SK-MEL-5 (cell line): ENCODE data around the gene PKP3. TPM values are rescaled to one million over a fixed set of nuclear protein-coding genes. Genes with fewer than 3 reads are reported as not detected.
"Not testable (repeated sequence)": the region's sequence is repeated elsewhere in the genome, so short reads cannot be mapped to it uniquely, and the experiment has no call there.

Experiments
- DNase-seq: peaks from one replicate; pipeline ENCODE4 v3.0.0-alpha.2; 2016; ENCODE audit warnings: low read depth, low spot score
- in situ Hi-C: cut with HindIII; loops from 2 replicates; pipeline ENCODE4 v1.10.0; 2016; ENCODE audit warnings: low sequenced_read_pairs, high pct_unique_total_duplicates, low pct_unique_long_range_greater_than_20kb
- total RNA-seq: library from RNA; depleted of rRNA; stranded (reverse); fragments of >200 nt; shearing (Covaris generic); gene quantifications from 2 replicates; pipeline ENCODE4 v1.2.3, GENCODE V29; 2014

The PKP3 gene
- total RNA-seq, 1 experiment from 2014 or later = not detected

- no peak for DNase-seq
- in situ Hi-C loops = no loop called here
Observed at GRCh38 chr11:360326-361280, 33.4 kb upstream of the PKP3 start.

- in situ Hi-C loops = no loop called here
- no peak for DNase-seq
Observed at GRCh38 chr11:362642-363442, 31.2 kb upstream of the PKP3 start.

GRCh38 chr11:363443-363805, 30.6 kb upstream of the PKP3 start:
- DNase-seq, in situ Hi-C loops: not testable (repeated sequence)

- in situ Hi-C loops = no loop called here
- peak; percentile 12 for DNase-seq
Observed at GRCh38 chr11:363948-364761, 29.9 kb upstream of the PKP3 start.

GRCh38 chr11:364991-365725, 28.9 kb upstream of the PKP3 start:
- no peak for DNase-seq
- in situ Hi-C loops = no loop called here

- in situ Hi-C loops = no loop called here
- no peak for DNase-seq
Observed at GRCh38 chr11:365831-366230, 28.2 kb upstream of the PKP3 start.

GRCh38 chr11:367956-368413, 26.0 kb upstream of the PKP3 start:
- in situ Hi-C loops = no loop called here
- no peak for DNase-seq

- no peak for DNase-seq
- in situ Hi-C loops = no loop called here
Observed at GRCh38 chr11:368414-369335, 25.3 kb upstream of the PKP3 start.

GRCh38 chr11:369336-370018, 24.5 kb upstream of the PKP3 start, which contains the start of gene B4GALNT4:
B4GALNT4 (plus strand) TSS chr11:369499; CDS start chr11:369804, 305 bp downstream.
- in situ Hi-C loops = no loop called here

GRCh38 chr11:370070-370941, 23.7 kb upstream of the PKP3 start:
- DNase-seq = no peak
- in situ Hi-C loops = no loop called here

More at GRCh38 chr11:369336-370018, 24.5 kb upstream of the PKP3 start, which contains the start of gene B4GALNT4:
- no peak for DNase-seq

- no peak for DNase-seq
- in situ Hi-C loops = no loop called here
Observed at GRCh38 chr11:371051-371450, 23.0 kb upstream of the PKP3 start.

- no peak for DNase-seq
- in situ Hi-C loops = no loop called here
Observed at GRCh38 chr11:371716-372590, 22.1 kb upstream of the PKP3 start.

- no peak for DNase-seq
- in situ Hi-C loops = no loop called here
Observed at GRCh38 chr11:372809-373715, 20.9 kb upstream of the PKP3 start.
